ENCODE measurements around the gene INPP4A.

Gene INPP4A

GRCh38 chr2:98516571-98516970 lies 71.9 kb downstream of the INPP4A start:
- peak in 1 of 2 experiments; percentile 34 for DNase-seq (ENCODE audit: low read depth in 1 of 2, low spot score in 1 of 2)
- no peak overlapping the region for H3K27ac ChIP-seq (replicated peaks)
- TF ChIP-seq CTCF (IDR thresholded peaks at IDR 0.05; ENCODE audit: insufficient read depth, low read length): no peak
- TF ChIP-seq POLR2AphosphoS5 (IDR thresholded peaks at IDR 0.05; ENCODE audit: low read depth): no peak
- no peak for TF ChIP-seq SPI1 (IDR thresholded peaks at IDR 0.05; ENCODE audit: borderline replicate concordance, low read depth)
- no peak for TF ChIP-seq REST (IDR thresholded peaks at IDR 0.05; ENCODE audit: insufficient replicate concordance, low read depth)
- no peak for TF ChIP-seq GABPA (IDR thresholded peaks at IDR 0.05; ENCODE audit: low read depth)

GRCh38 chr2:98517636-98518035 lies 73.0 kb downstream of the INPP4A start:
- H3K27ac ChIP-seq (replicated peaks): no peak overlapping the region
- no peak overlapping the region for H3K4me3 ChIP-seq (replicated peaks; ENCODE audit: insufficient read depth, low read length)
- H3K27me3 ChIP-seq (ENCODE audit: insufficient read depth, poor library complexity, severe bottlenecking): no peaks in the 10 kb centered on the region
- TF ChIP-seq REST (IDR thresholded peaks at IDR 0.05; ENCODE audit: insufficient replicate concordance, low read depth): no peak
- no peak for TF ChIP-seq SPI1 (IDR thresholded peaks at IDR 0.05; ENCODE audit: borderline replicate concordance, low read depth)
- no peak for TF ChIP-seq GABPA (IDR thresholded peaks at IDR 0.05; ENCODE audit: low read depth)
- TF ChIP-seq CTCF (IDR thresholded peaks at IDR 0.05; ENCODE audit: insufficient read depth, low read length): no peak
- no peak for TF ChIP-seq POLR2AphosphoS5 (IDR thresholded peaks at IDR 0.05; ENCODE audit: low read depth)
- DNase-seq (ENCODE audit: low read depth in 1 of 2, low spot score in 1 of 2): no peak

More at GRCh38 chr2:98516571-98516970, 71.9 kb downstream of the INPP4A start:
- no peaks in the 10 kb centered on the region for H3K27me3 ChIP-seq (ENCODE audit: insufficient read depth, poor library complexity, severe bottlenecking)
- H3K4me3 ChIP-seq (replicated peaks; ENCODE audit: insufficient read depth, low read length): no peak overlapping the region

- no peaks in the 10 kb centered on the region for H3K27me3 ChIP-seq (ENCODE audit: insufficient read depth, poor library complexity, severe bottlenecking)
- TF ChIP-seq POLR2AphosphoS5 (IDR thresholded peaks at IDR 0.05; ENCODE audit: low read depth): no peak
- TF ChIP-seq CTCF (IDR thresholded peaks at IDR 0.05; ENCODE audit: insufficient read depth, low read length): peak; percentile 48
- H3K27ac ChIP-seq (replicated peaks): no peak overlapping the region
- no peak overlapping the region for H3K4me3 ChIP-seq (replicated peaks; ENCODE audit: insufficient read depth, low read length)
- peak; percentile 46 to 72 for DNase-seq (ENCODE audit: low read depth in 1 of 2, low spot score in 1 of 2)
These were observed 73.4 kb downstream of the INPP4A start for GRCh38 chr2:98518101-98518500.

- H3K4me3 ChIP-seq (replicated peaks; ENCODE audit: insufficient read depth, low read length): no peak overlapping the region
- TF ChIP-seq SPI1 (IDR thresholded peaks at IDR 0.05; ENCODE audit: borderline replicate concordance, low read depth): no peak
- no peak overlapping the region for H3K27ac ChIP-seq (replicated peaks)
- H3K27me3 ChIP-seq (ENCODE audit: insufficient read depth, poor library complexity, severe bottlenecking): no peaks in the 10 kb centered on the region
- DNase-seq (ENCODE audit: low read depth in 1 of 2, low spot score in 1 of 2): no peak
These were observed 74.5 kb downstream of the INPP4A start for GRCh38 chr2:98519156-98519555.

Measured in HL-60 (cell line).